HG03045 (cell line): ENCODE results near the gene CNTNAP2.
"Not testable (repeated sequence)": the region's sequence is repeated elsewhere in the genome, so short reads cannot be mapped to it uniquely, and the experiment has no call there.

Experiments
- ATAC-seq: cut with Tn5 transposase; IDR thresholded peaks from one replicate; pipeline ENCODE4 v1.9.1; 2021; ENCODE audit warnings: mild to moderate bottlenecking, moderate library complexity; ENCODE audit not compliant: unreplicated experiment

Gene CNTNAP2

DNA sequence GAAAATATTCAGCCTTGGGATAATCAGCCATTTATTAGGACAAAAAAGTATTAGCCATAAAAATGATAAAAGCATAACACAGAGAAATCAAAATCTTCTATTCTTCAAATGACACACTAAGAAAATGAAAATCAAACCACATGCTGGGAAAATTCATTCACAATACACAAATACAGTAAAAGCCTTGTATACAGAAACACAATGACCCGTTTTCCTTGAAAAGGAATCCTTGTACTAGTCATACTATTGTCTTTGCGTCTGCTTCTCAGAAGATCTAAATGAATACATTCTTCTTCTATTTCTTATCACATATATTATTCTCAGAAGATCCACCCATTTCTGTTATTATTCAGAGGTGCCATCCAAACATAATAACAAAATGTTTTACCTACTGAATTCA, 749.1 kb downstream of the CNTNAP2 start:
- no peak for ATAC-seq

DNA sequence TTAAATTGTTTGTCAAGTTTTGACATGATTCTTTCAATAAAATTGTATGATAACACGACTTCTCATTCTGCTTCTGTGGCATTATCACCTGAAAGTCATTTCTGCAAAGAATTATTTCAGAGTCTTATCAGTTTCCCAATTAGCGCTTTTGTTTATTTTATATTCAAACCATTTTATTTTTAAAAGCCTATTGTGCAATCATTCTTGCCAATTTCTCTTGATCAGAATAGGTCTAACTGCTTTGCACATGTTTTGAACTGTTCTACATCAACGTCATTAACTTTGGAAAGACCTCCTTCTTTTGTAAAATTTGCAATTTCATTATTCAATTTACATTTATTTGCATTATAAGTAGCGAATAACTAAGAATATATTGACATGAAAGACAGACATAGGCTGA, 758.1 kb downstream of the CNTNAP2 start:
- ATAC-seq = no peak

DNA sequence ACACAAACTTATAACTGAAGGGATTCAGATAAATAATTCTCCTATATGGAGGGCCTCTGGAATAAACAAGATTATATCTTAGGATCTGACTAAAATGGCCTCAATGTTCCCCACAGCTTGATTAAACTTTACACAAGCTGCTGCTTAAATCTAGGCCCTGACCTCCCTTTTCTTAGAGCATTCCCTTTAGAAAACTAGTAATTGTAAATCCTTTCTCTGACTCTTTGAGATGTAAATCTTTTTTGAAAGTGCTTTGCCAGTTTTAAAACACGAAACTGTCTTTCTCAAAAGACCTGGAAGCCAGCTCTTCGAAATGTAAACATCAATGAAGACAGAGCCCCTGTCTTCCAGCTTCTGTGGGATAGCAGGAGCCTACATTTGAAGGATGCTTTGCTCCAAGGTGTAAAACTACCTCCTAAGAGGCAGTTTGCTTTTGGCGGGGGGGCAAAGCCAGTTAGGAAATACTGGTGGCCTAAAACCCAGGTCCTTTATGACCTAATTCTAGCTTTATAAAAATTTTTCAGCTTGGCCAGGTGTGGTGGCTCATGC, 758.7 kb downstream of the CNTNAP2 start:
- no peak for ATAC-seq

DNA sequence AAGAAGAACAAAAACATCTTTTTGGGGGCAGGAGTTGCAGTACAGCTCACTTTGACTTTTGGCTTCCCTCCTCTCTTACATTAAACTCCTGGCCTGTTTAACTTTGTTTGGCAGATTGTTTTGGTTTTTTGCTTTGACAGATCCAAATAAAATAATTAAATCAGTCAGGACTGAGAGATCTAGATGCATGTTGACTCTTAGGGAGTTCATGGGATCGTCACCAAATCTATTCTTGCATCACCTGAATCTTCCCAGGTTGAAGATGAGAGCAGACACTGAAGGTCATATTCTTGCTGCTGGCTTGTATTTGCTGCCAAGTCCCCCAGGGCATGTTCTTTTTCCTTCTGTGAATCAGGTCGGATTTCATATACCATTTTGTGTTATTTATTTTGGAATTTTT, 759.4 kb downstream of the CNTNAP2 start:
- no peak for ATAC-seq

DNA sequence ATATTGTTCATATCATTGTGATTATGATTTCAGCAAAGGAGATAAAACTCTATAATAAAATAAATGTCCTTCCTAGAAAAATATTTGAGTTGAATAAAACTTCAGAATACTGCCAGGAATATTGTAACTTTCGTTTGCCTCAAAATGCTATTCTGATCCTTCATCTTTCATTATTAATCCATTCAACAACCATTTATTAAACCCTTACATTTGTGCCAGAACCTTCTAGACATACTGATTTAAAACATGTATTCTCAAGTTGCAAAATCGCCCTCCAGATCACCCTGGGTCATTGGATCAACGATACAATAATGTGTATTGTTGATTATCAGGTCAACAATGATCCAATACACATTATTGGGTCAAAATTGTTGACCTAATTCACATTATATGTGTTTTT, 759.8 kb downstream of the CNTNAP2 start:
- ATAC-seq = no peak

DNA sequence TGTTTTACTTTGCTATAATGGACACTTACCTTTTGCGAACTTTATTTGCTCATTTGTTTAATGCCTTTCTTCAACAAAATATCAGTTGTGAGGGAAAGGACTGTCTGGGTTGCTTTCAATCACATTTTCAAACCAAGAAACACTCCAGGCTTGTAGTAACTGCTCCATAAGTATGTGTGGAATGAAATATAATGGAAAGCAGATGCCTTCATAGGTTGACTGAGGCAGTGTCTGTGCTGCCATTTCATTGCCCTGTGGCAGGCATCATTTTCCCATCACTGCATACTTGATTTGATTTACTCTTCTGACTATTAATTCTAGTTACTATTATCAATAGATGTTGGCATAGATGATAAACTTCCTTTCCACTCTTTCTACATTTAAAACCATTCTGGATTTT, 762.3 kb downstream of the CNTNAP2 start:
- no peak for ATAC-seq

DNA sequence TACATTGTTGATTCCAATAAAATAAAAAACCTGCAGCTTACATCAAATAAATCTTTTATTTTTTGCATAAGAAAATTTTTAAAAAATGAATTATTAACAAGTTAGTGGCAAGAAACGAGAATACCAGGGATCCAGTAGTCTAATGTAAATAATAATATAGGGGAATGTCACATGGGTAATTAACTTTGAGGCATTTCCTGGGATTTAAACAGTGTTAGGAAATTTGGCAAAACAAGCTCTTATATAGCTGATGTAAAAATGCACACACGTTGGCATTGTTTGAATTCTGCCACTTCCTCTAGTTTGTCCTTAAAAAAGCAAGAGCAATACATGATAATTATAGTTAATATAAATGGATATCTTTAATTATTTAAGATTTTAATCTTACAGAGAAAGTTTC, 768.6 kb downstream of the CNTNAP2 start:
- no peak for ATAC-seq

DNA sequence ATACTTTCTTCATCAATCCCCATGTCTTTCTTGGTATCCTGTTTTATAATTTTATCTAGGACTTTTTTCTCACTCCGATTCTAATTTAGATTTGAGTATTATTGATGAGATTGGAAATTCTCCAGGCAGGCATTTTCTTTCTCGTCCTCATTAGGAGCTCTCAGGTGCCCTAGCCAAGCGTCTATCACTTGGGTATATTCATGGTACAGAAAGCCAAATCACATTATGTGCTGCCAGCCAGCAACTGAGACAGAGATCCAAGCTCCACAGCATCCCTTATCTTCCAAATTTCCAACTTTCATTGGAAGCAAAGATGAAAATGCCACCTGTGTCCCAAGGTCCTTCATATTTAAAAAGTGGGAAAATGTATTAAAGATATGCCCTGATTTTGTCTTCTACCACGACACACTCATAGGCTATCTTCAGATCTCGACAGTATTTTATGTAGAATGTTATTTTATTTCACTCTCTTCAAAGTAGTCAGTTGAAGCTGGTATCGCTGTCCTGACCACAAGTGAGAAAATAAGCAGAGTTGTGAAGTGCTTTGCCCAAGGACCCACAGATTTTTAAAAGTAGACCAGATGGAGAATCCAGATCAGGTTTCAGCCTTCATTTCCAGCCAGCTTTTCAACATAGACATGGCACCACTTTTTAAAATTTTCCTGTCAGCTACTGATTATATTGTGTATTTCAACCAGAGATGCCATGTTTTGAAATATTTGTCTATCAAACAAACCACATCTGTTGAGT, 773.4 kb downstream of the CNTNAP2 start:
- ATAC-seq = no peak

DNA sequence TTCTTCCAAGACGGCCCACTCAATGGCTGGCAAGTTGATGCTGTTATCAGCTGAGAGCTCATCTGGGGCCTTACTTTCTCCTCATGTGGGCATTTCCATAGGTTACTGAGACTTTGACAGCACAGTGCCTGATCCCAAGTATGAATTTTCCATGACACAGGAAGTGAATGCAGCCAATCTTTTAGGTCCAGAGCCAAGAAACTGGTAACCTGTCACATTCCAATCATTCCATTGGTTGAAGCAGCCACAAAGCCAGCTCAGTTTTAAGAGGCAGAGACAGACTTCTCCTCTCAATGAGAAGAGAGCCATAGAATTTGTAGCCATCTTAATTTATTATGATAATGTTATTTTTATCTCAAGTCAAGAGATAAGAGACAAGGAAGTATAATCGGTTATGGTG, 775.5 kb downstream of the CNTNAP2 start:
- no peak for ATAC-seq

DNA sequence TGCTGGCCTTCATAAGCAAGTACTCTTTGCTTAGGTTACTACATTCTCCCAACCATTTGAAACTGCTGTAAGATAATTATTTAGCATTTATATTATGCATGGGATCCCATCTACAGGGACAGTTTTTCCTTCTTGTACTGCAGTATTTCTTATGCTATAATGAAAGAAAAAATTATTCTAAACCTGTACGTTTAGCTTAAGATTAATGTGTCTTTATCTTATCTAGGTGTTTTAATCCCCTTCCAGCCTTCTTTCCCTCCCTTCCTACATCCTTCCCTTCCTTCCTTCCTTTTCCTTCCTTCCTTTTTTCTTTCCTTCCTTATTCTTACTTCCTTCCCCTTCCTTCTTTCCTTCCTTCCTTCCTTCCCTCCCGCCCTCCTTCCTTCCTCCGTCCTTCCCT, 778.3 kb downstream of the CNTNAP2 start:
- no peak for ATAC-seq

DNA sequence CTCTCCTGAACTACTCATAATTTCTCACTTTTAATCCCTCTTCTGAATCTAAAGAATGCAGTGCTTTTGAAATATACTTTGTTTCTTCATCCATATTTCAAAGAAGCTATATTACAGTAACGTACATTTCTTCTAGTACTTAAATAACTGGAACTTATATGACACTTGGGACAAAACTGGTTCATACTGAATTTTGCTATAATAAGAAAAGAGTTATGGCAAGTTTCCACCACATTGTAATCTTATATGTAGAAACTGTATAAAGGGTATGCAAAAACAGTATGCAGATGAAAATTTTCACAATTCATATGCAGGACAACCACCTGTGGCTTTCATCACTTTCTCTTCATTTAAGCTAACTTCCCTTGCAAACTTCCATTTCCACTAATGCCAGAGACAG, 785.7 kb downstream of the CNTNAP2 start:
- no peak for ATAC-seq

DNA sequence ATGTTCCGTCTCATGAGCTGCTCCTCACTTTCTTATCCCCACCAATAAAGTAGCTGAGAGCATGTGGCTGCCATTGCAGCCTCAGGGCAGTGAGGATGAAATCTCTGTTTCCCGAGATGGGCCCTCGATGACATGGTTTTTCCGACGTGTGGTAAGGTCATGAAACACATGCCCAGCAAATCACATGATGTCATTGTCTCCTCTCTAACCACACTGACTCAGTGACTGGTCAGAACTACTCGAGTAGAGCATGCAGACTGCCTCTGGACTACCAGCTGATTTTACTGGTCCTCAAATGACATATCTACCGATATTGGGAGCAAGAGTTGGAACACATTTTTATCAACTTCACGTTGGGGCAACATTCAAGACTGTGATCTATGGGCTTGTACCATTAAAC, 786.1 kb downstream of the CNTNAP2 start:
- no peak for ATAC-seq

DNA sequence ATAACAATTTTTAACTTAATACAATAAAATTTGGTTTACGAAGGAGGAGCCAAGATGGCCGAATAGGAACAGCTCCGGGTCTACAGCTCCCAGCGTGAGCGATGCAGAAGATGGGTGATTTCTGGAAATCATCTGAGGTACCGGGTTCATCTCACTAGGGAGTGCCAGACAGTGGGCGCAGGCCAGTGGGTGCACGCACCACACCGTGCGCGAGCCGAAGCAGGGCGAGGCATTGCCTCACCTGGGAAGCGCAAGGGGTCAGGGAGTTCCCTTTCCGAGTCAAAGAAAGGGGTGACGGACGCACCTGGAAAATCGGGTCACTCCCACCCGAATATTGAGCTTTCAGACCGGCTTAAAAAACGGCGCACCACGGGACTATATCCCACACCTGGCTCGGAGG, 789.1 kb downstream of the CNTNAP2 start:
- ATAC-seq = not testable (repeated sequence)

DNA sequence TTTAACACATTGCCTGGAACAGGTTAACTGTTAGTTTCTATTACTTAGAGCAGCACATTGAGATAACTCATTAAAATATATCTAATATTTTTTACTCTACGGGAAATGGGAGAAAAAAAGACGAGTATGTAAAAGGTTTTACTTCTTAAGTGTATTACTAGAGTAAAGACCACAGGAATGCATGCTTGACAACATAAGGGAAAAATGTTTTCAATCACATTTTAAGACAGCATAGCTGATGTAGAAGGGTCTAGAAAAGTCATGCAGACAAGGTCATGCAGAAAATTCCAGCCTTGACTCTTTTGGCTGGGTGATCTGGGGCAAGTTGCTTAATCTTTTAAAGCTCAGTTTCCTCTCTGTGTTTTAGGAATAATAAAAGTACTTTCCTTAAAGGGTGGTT, 806.2 kb downstream of the CNTNAP2 start:
- no peak for ATAC-seq

DNA sequence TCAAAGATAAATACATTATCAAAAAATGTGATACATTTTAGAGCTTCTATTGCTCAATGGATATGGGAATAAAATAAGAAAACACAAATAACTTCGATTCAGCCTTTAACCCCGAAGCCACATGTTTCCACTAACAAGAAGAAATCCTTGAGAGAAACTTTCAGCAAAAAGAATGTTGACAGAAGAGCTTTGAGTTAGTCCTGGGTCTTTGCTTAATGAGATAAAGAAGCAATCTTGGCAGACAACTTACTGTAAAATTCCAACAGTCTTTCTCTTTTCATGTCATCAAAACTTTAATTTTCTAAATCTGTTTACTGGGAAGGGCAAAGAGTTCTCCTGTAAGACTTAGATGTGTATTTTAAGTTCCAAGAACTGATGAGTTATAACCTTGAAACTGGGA, 810.2 kb downstream of the CNTNAP2 start:
- ATAC-seq = no peak

DNA sequence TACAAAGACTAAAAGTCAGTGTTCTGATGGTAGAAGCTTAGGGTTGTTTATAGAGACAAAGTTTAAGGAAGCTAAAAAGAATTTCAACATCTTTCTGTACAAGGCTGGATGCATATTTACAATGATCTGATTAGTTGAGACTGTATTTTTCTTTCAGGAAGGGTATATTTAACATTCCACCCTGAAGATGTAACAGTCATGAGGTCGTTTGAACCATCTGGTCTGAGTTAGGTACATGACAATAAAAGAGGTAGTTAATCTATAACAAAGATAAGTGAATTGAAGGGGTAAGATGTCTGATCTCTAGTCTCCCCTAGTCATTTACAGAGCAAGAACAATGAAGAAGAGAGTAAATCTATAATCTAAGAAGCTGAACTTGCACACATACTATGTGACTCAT, 821.2 kb downstream of the CNTNAP2 start:
- ATAC-seq = no peak

DNA sequence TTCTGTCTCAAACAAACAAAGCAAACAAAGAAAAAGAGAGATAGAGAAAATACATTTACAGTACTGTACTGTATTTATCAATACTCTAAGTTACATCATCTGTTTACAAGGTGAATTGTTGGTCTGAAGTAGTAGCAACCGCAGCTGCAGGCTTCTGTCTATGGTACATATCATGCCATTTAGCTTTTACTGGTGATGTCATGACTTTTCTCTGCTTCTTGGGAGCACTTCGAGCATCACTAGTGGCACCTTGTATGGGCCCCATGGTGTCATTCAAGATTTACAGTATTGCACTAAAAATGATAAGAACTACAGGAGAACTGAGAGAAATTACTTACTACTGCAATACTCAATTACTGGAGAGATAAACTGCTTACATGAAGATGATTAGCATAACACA, 826.9 kb downstream of the CNTNAP2 start:
- ATAC-seq = no peak

DNA sequence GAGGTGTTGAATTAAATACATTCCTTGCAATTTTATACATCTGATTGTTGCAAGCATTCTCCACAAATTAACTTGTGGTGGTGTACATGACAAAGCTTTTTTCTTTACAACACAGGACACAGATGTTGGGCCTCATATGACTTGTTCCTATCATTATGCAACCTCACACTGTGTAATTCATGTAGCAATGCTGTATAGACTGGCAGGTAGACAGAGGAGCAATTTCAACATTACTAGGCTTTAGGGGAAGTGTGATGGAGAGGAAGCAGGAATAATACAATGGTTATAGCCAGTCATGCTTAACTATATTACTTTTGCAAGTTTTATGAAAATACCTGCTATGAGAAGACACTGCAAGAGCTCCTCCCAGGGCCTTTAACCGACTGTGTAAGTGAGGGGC, 832.1 kb downstream of the CNTNAP2 start:
- no peak for ATAC-seq

DNA sequence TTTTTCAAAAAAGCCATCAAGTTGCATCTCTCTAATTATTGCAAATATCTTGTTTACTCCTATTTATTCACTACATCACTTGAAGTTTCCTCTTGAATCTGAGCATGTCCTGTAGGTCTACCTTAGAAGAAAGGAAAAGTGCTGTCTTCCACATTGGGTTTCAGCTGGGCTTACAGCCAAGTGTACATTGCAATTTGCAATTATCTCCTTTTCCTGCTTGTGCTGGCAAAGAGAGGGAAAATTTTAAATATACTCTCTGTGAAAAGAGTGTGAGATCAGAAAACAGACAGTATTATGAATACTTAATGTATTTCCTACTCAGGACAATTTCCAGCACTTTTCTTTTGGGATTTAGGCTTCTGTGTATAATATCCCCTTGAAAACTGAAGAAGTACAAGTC, 839.7 kb downstream of the CNTNAP2 start:
- no peak for ATAC-seq

DNA sequence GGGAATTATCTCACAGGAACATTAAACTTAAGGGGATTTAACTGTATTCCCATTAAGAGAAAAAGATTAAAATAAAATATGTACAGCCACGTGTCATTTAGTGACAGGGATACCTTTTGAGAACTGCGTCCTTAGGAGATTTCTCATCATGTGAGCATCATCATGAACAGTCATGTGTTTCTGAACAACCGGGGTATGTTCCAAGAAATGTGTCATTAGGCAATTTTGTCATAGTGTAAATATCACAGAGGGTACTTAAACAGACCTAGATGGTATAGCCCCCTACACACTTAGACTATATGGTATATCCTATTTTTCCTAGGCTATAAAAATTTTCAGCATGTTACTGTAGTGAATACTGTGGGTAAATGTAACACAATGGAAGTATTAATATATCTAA, 840.3 kb downstream of the CNTNAP2 start:
- ATAC-seq = no peak

DNA sequence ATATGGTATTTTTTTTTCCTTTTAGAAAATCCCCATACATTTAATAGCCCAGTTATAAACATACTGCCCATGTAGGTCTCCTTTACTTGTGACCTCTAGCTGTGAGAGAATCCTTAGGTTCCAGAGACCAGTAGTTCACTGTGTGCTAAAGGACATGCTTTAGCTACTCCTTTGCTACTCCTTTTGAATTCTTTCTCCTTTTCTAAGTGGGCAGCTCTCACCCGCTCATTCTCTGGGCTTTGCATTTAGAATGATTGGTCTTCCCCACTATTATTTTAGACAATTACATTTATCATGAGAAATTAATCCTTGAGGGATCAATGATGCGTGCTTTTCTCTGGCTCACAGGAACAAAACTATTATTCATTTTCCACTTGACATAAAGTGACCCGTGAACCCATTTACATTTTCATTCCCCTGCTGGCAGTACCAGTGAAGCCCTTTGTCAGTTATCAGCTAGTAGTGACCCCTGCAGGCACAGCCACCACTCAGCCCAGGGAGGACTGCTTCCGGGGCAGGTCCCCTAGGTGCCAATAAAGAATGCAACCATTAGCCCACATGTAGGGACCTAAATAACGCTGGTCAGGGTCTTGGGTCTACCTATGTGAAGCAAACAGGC, 844.3 kb downstream of the CNTNAP2 start:
- no peak for ATAC-seq

DNA sequence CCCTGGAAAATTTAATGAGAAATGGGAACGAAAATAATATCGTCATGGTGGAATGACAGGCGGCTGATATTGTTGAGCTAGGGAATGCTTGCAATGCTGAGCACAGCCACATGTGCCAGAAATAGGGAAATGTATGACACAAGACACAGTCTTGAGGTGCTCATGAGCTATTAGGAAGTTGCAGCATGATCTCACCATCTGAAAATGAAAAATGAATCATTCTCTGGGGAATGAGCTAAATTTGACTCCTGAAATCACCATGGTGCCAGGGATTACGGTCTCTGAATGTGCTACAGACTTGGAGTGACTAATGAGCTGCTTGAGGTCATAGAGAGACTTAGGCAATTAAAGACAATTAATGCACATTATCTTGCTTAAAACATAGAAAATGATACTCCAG, 845.0 kb downstream of the CNTNAP2 start:
- ATAC-seq = no peak

DNA sequence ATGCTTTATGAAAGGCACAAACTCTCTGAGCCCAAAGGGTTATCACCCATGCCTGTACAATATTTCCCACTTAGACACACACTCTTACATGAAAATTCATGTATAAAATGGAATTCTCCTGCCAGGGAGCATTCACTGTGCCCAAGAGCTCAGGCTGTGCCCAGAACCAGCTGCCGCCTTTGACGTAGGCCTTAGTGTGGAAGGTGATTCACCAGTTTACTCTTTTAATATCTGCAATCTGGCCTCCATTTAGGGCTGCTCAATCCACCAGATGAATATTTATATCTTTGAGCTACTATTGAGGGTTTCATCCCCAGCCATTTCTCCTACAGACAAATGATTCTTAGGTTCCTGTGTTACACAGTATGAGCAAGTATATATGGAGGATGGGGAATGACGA, 849.7 kb downstream of the CNTNAP2 start:
- no peak for ATAC-seq
